Measurements from ENCODE around the gene EMP3.
A peak's percentile ranks its signal among the peaks of the same experiment; 100 is the strongest.

EMP3 gene

GRCh38 chr19:48362716-48363499 lies 37.6 kb downstream of the EMP3 start:
- no peak for TF ChIP-seq CTCF (IDR thresholded peaks at IDR 0.05)
- DNase-seq (ENCODE audit: low spot score) = peak; percentile 94
- Histone ChIP-seq H3K27ac (peak overlapping the region; percentile 89), H3K4me3 (peak overlapping the region; percentile 69)

GRCh38 chr19:48363500-48363809 lies 38.1 kb downstream of the EMP3 start:
- H3K4me3 ChIP-seq = peak overlapping the region; percentile 69
- peak; percentile 88 for DNase-seq (ENCODE audit: low spot score)
- H3K27ac ChIP-seq = peak overlapping the region; percentile 89
- no peak for TF ChIP-seq CTCF (IDR thresholded peaks at IDR 0.05)

- Histone ChIP-seq H3K27ac (peak within 1 kb of the TSS; percentile 89), H3K4me3 (peak within 1 kb of the TSS; percentile 69)
- peak; percentile 100 for DNase-seq (ENCODE audit: low spot score)
- no peak for TF ChIP-seq CTCF (IDR thresholded peaks at IDR 0.05)
Measured at GRCh38 chr19:48363810-48364597, 38.7 kb downstream of the EMP3 start, which contains the start of the genes SYNGR4 and TMEM143. Gene SYNGR4, plus strand, starts transcription at chr19:48364367. Its CDS starts 1,476 bp downstream, at chr19:48365843. Gene TMEM143, minus strand, starts transcription at chr19:48363940. Its CDS starts 20 bp downstream, at chr19:48363920.

- DNase-seq (ENCODE audit: low spot score) = no peak
- H3K27ac ChIP-seq = peak overlapping the region in 1 of 2 donors; percentile 89
- H3K4me3 ChIP-seq = peak overlapping the region; percentile 69
- TF ChIP-seq CTCF (IDR thresholded peaks at IDR 0.05) = no peak
Measured at GRCh38 chr19:48364598-48365348, 39.4 kb downstream of the EMP3 start.

- Histone ChIP-seq H3K27ac (no peak overlapping the region), H3K4me3 (no peak overlapping the region)
- DNase-seq (ENCODE audit: low spot score) = no peak
- no peak for TF ChIP-seq CTCF (IDR thresholded peaks at IDR 0.05)
Measured at GRCh38 chr19:48365602-48366001, 40.2 kb downstream of the EMP3 start.

GRCh38 chr19:48367855-48368254 lies 42.5 kb downstream of the EMP3 start:
- TF ChIP-seq CTCF (IDR thresholded peaks at IDR 0.05) = no peak
- Histone ChIP-seq H3K27ac (no peak overlapping the region), H3K4me3 (no peak overlapping the region)
- no peak for DNase-seq (ENCODE audit: low spot score)

All from coronary artery (tissue), 2 donors.